ENCODE results near the gene TRAPPC11.

DNA sequence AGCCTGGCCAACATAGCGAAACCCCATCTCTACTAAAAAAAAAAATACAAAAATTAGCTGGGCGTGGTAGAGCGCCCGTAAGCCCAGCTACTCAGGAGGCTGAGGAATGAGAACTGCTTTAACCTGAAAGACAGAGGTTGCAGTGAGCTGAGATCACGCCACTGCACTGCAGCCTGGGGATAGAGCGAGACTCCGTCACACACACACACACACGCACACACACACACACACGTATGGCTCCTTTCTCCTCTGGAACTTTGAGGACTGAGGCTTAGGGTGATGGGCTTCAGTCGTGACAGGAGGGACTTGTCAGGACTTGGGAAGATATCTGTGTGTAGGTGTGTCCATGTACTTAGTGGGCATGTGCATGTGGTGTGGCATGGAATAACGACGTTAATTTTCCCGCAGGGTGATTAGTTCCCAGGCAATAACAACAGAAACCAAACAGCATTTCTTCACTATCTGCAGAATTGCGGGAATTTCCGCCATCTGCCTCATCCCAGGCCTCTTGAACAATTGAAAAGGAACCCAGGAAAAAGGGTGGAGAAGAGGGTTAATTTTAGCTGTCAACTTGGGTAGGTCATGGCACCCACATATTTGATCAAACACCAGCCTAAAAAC, 47.8 kb upstream of the TRAPPC11 start:
- TF ChIP-seq EP300 (IDR thresholded peaks at IDR 0.05), result no peak
- TF ChIP-seq, protein P1, sequence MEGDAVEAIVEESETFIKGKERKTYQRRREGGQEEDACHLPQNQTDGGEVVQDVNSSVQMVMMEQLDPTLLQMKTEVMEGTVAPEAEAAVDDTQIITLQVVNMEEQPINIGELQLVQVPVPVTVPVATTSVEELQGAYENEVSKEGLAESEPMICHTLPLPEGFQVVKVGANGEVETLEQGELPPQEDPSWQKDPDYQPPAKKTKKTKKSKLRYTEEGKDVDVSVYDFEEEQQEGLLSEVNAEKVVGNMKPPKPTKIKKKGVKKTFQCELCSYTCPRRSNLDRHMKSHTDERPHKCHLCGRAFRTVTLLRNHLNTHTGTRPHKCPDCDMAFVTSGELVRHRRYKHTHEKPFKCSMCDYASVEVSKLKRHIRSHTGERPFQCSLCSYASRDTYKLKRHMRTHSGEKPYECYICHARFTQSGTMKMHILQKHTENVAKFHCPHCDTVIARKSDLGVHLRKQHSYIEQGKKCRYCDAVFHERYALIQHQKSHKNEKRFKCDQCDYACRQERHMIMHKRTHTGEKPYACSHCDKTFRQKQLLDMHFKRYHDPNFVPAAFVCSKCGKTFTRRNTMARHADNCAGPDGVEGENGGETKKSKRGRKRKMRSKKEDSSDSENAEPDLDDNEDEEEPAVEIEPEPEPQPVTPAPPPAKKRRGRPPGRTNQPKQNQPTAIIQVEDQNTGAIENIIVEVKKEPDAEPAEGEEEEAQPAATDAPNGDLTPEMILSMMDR (IDR thresholded peaks at IDR 0.05), result no peak

Data from stomach (tissue), 4 donors.